ENCODE measurements around the gene SLC17A1.

GRCh38 chr6:25748049-25748448, 83.8 kb downstream of the SLC17A1 start:
- TF ChIP-seq KLF9 (CRISPR knock-in tag; IDR thresholded peaks at IDR 0.05; ENCODE audit: low read depth): no peak
- TF ChIP-seq FOXJ3 (CRISPR knock-in tag; IDR thresholded peaks at IDR 0.05; ENCODE audit: borderline replicate concordance): no peak
- TF ChIP-seq POLR2A (IDR thresholded peaks at IDR 0.05; ENCODE audit: insufficient read depth in 1 of 2, low read depth in 2 of 2, low read length in 2 of 2): no peak
- no peak for TF ChIP-seq IKZF5 (CRISPR knock-in tag; IDR thresholded peaks at IDR 0.05)
- TF ChIP-seq, protein P1, sequence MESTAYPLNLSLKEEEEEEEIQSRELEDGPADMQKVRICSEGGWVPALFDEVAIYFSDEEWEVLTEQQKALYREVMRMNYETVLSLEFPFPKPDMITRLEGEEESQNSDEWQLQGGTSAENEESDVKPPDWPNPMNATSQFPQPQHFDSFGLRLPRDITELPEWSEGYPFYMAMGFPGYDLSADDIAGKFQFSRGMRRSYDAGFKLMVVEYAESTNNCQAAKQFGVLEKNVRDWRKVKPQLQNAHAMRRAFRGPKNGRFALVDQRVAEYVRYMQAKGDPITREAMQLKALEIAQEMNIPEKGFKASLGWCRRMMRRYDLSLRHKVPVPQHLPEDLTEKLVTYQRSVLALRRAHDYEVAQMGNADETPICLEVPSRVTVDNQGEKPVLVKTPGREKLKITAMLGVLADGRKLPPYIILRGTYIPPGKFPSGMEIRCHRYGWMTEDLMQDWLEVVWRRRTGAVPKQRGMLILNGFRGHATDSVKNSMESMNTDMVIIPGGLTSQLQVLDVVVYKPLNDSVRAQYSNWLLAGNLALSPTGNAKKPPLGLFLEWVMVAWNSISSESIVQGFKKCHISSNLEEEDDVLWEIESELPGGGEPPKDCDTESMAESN (CRISPR knock-in tag; conservative IDR thresholded peaks at IDR 0.05): no peak
- TF ChIP-seq ZBTB43 (CRISPR knock-in tag; conservative IDR thresholded peaks at IDR 0.05): no peak
- TF ChIP-seq, protein P2, sequence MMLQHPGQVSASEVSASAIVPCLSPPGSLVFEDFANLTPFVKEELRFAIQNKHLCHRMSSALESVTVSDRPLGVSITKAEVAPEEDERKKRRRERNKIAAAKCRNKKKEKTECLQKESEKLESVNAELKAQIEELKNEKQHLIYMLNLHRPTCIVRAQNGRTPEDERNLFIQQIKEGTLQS (CRISPR knock-in tag; IDR thresholded peaks at IDR 0.05): no peak
- TF ChIP-seq, protein P3, sequence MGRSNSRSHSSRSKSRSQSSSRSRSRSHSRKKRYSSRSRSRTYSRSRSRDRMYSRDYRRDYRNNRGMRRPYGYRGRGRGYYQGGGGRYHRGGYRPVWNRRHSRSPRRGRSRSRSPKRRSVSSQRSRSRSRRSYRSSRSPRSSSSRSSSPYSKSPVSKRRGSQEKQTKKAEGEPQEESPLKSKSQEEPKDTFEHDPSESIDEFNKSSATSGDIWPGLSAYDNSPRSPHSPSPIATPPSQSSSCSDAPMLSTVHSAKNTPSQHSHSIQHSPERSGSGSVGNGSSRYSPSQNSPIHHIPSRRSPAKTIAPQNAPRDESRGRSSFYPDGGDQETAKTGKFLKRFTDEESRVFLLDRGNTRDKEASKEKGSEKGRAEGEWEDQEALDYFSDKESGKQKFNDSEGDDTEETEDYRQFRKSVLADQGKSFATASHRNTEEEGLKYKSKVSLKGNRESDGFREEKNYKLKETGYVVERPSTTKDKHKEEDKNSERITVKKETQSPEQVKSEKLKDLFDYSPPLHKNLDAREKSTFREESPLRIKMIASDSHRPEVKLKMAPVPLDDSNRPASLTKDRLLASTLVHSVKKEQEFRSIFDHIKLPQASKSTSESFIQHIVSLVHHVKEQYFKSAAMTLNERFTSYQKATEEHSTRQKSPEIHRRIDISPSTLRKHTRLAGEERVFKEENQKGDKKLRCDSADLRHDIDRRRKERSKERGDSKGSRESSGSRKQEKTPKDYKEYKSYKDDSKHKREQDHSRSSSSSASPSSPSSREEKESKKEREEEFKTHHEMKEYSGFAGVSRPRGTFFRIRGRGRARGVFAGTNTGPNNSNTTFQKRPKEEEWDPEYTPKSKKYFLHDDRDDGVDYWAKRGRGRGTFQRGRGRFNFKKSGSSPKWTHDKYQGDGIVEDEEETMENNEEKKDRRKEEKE (IDR thresholded peaks at IDR 0.05): no peak
- TF ChIP-seq IKZF4 (CRISPR knock-in tag; IDR thresholded peaks at IDR 0.05; ENCODE audit: borderline replicate concordance, low read depth, not compliant biosample characterization): no peak
- TF ChIP-seq CTCF (CRISPR knock-in tag; IDR thresholded peaks at IDR 0.05): no peak

Data from HepG2 (cell line).